GM10266 (cell line): Measurements from ENCODE around the gene SLC23A3.
A peak's percentile ranks its signal among the peaks of the same experiment; 100 is the strongest.

Experiments
- DNase-seq: peaks from one replicate; pipeline ENCODE4 v3.0.0; 2012; ENCODE audit errors: extremely low spot score
- CTCF ChIP-seq: IDR thresholded peaks from 2 replicates; pipeline ENCODE4 v1.5.1; 2012; ENCODE audit warnings: mild to moderate bottlenecking, low read depth; ENCODE audit not compliant: control insufficient read depth, insufficient read depth; ENCODE audit errors: missing control alignments

SLC23A3 gene

GRCh38 chr2:219182331-219183150 lies 12.7 kb upstream of the SLC23A3 start:
- no peak for DNase-seq
- TF ChIP-seq CTCF = no peak

- no peak for TF ChIP-seq CTCF
- no peak for DNase-seq
Measured at GRCh38 chr2:219181531-219181930, 11.7 kb upstream of the SLC23A3 start.

- no peak for DNase-seq
- no peak for TF ChIP-seq CTCF
Measured at GRCh38 chr2:219180961-219181360, 11.1 kb upstream of the SLC23A3 start.

- no peak for TF ChIP-seq CTCF
- no peak for DNase-seq
Measured at GRCh38 chr2:219179601-219180465, 10.0 kb upstream of the SLC23A3 start.

- no peak for TF ChIP-seq CTCF
- DNase-seq = peak; percentile 51
Measured at GRCh38 chr2:219178377-219179175, 8.7 kb upstream of the SLC23A3 start.

- DNase-seq = peak; percentile 99
- peak; percentile 69 for TF ChIP-seq CTCF
Measured at GRCh38 chr2:219177552-219178376, 7.9 kb upstream of the SLC23A3 start, which contains the start of gene RETREG2. RETREG2 (plus strand) TSS chr2:219178275; CDS start chr2:219178353, 78 bp downstream.
